Endothelial cell of umbilical vein (primary cell): ENCODE results near the gene DHX35. TPM values are rescaled to one million over a fixed set of nuclear protein-coding genes. Genes with fewer than 3 reads are reported as not detected.

Source experiments
- BruUV-seq: library from RNA; stranded (reverse); fragments of 400-500 nt; replicated peaks from 2 replicates; lab custom pipeline; 2021; lab: Mats Ljungman, UMichigan
- CTCF ChIA-PET: fragments of 300-600, 350-600 bp; sonication (Branson Sonifier 250); formaldehyde crosslinking; loops from one replicate; lab custom pipeline; 2021; ENCODE audit warnings: antibody characterized with exemption, inconsistent platforms; lab: Charles Lee
- POLR2A ChIA-PET: fragments of 300-600, 350-600 bp; sonication (Branson Sonifier 250); formaldehyde crosslinking; loops from one replicate; lab custom pipeline; 2021; ENCODE audit warnings: antibody characterized with exemption, inconsistent platforms; lab: Charles Lee
- DNase-seq: peaks from one replicate; pipeline ENCODE4 v3.0.0-alpha.2; 2011; ENCODE audit warnings: low read depth, low spot score
- FAIRE-seq: peaks from 2 replicates; lab custom pipeline; 2011; peaks lifted over from hg19 to GRCh38; lab: Jason Lieb, UNC
- H2AFZ ChIP-seq: 2 replicates; pipeline ENCODE4 v1.6.0; 2012; ENCODE audit warnings: low read depth, low read length, control low read depth, inconsistent platforms
- H3K27ac ChIP-seq: 2 replicates; pipeline ENCODE4 v1.5.1; 2011; ENCODE audit warnings: low read depth, mild to moderate bottlenecking, control low read depth, low read length, moderate library complexity; ENCODE audit not compliant: insufficient read depth
- H3K27me3 ChIP-seq, 2 experiments: 2 replicates each; pipeline versions ENCODE4 v1.6.0 to v1.6.1; 2011; ENCODE audit warnings: low read length in 2 of 2, mixed read lengths in 1 of 2; ENCODE audit not compliant: control insufficient read depth in 2 of 2, insufficient read depth in 2 of 2
- H3K36me3 ChIP-seq, 2 experiments: 2 replicates in 1 of 2; 3 replicates in 1 of 2; pipeline ENCODE4 v1.5.1; 2011; ENCODE audit warnings: low read length in 2 of 2, mild to moderate bottlenecking in 1 of 2, moderate library complexity in 1 of 2; ENCODE audit not compliant: control insufficient read depth in 2 of 2, insufficient read depth in 2 of 2; ENCODE audit errors: extremely low read depth in 1 of 2
- H3K4me1 ChIP-seq: 3 replicates; pipeline ENCODE4 v1.5.1; 2011; ENCODE audit warnings: mild to moderate bottlenecking, low read length; ENCODE audit not compliant: control insufficient read depth, insufficient read depth; ENCODE audit errors: extremely low read depth
- H3K4me2 ChIP-seq: 2 replicates; pipeline ENCODE4 v1.6.1; 2011; ENCODE audit warnings: low read length, control low read depth, mixed read lengths; ENCODE audit not compliant: insufficient read depth
- H3K4me3 ChIP-seq, 3 experiments: fragments of 200-600 bp in 1 of 3; sonication (generic), shearing (Covaris generic) in 1 of 3; replicated peaks in 1 of 3; 2 replicates each; pipeline ENCODE4 v1.5.1; 2011 to 2016; ENCODE audit warnings: control low read depth in 3 of 3, low read length in 3 of 3, mild to moderate bottlenecking in 2 of 3, inconsistent platforms in 1 of 3, low read depth in 1 of 3, moderate library complexity in 1 of 3; ENCODE audit not compliant: insufficient read depth in 1 of 3
- H3K79me2 ChIP-seq: 2 replicates; pipeline ENCODE4 v1.6.0; 2012; ENCODE audit warnings: low read length, inconsistent platforms; ENCODE audit not compliant: control insufficient read depth, insufficient read depth
- H3K9ac ChIP-seq: replicated peaks from 2 replicates; pipeline ENCODE3; 2011; ENCODE audit warnings: low read length, control low read depth; ENCODE audit not compliant: insufficient read depth; ENCODE audit errors: extremely low read depth
- H3K9me1 ChIP-seq: replicated peaks from 3 replicates; pipeline ENCODE4 v1.6.0; 2011; ENCODE audit warnings: mild to moderate bottlenecking, low read length; ENCODE audit not compliant: control insufficient read depth, insufficient read depth; ENCODE audit errors: extremely low read depth
- H3K9me3 ChIP-seq: replicated peaks from 2 replicates; pipeline ENCODE4 v1.5.1; 2012; ENCODE audit warnings: low read length, inconsistent platforms; ENCODE audit not compliant: control insufficient read depth, insufficient read depth
- H4K20me1 ChIP-seq: replicated peaks from 2 replicates; pipeline ENCODE3; 2011; ENCODE audit warnings: mild to moderate bottlenecking, low read length; ENCODE audit not compliant: control insufficient read depth, insufficient read depth; ENCODE audit errors: extremely low read depth
- CTCF ChIP-seq, 2 donors: IDR thresholded peaks; 1 replicate in 1 of 2; 2 replicates in 1 of 2; pipeline ENCODE4 v1.5.1; 2011; ENCODE audit warnings: low read length in 2 of 2, mild to moderate bottlenecking in 2 of 2, moderate library complexity in 2 of 2, control low read depth in 1 of 2, inconsistent platforms in 1 of 2, low read depth in 1 of 2; ENCODE audit not compliant: insufficient read depth in 1 of 2; ENCODE audit errors: extremely low read depth in 1 of 2
- FOS ChIP-seq: IDR thresholded peaks from 2 replicates; pipeline ENCODE4 v1.6.1; 2011; ENCODE audit warnings: mild to moderate bottlenecking, low read length, moderate library complexity, borderline replicate concordance; ENCODE audit not compliant: insufficient read depth
- GATA2 ChIP-seq: IDR thresholded peaks from 2 replicates; pipeline ENCODE4 v1.7.0; 2011; ENCODE audit warnings: low read depth, mild to moderate bottlenecking, moderate library complexity, mixed read lengths, low read length; ENCODE audit not compliant: insufficient read length, insufficient read depth
- JUN ChIP-seq: IDR thresholded peaks from 2 replicates; pipeline ENCODE4 v1.6.1; 2011; ENCODE audit warnings: borderline replicate concordance, low read depth; ENCODE audit not compliant: insufficient read length, insufficient read depth
- MAX ChIP-seq: IDR thresholded peaks from 2 replicates; pipeline ENCODE4 v1.6.1; 2011; ENCODE audit not compliant: insufficient read depth, insufficient read length
- MYC ChIP-seq: IDR thresholded peaks from one replicate; pipeline ENCODE4 v1.6.1; 2011; ENCODE audit warnings: mild to moderate bottlenecking, low read depth, low read length
- POLR2A ChIP-seq: IDR thresholded peaks from 2 replicates; pipeline ENCODE4 v1.6.1; 2012; ENCODE audit warnings: low read depth, mild to moderate bottlenecking, control low read depth, low read length
- POLR2AphosphoS5 ChIP-seq: IDR thresholded peaks from 2 replicates; pipeline ENCODE4 v1.6.1; 2012; ENCODE audit warnings: low read depth, mild to moderate bottlenecking, control low read depth, low read length, moderate library complexity; ENCODE audit not compliant: insufficient read depth
- dilution Hi-C: fragments of 300-500 bp; cut with MboI; formaldehyde crosslinking; loops from one replicate; pipeline ENCODE4 v1.15.0; 2019; ENCODE audit warnings: low sequenced_read_pairs; ENCODE audit not compliant: extremely low pct_ligation_motif_present
- intact Hi-C: fragments of 100-400 bp; cut with micrococcal nuclease; formaldehyde crosslinking; loops from one replicate; pipeline ENCODE4 v1.10.0; 2022
- polyA plus RNA-seq, 4 experiments: library from polyadenylated mRNA; depleted of rRNA in 3 of 4; stranded (reverse) in 3 of 4; unstranded in 1 of 4; fragments of >200 nt; gene quantifications; 2 replicates each; pipeline versions ENCODE4 v1.2.1 to v1.2.3, GENCODE V29; 2011 to 2012; ENCODE audit warnings: missing spikeins in 1 of 4
- total RNA-seq: library from RNA; stranded (reverse); gene quantifications from 2 replicates; pipeline ENCODE4 v1.2.3, GENCODE V29; 2021

Gene DHX35
- total and polyA plus RNA-seq, 2 donors (not counting 3 experiments of a cell fraction or from before 2014, with no cell fraction given): 10.0 to 13.0 TPM

GRCh38 chr20:38941726-38942389 is 20.3 kb upstream of the DHX35 start:
- no peak for TF ChIP-seq FOS
- no peak for TF ChIP-seq MYC
- no peak for TF ChIP-seq GATA2
- TF ChIP-seq CTCF (IDR thresholded peaks at IDR 0.05; ENCODE audit: extremely low read depth in 1 of 2, insufficient read depth in 1 of 2, low read depth in 1 of 2, low read length in 2 of 2): no peak
- TF ChIP-seq POLR2AphosphoS5: no peak
- TF ChIP-seq JUN: no peak
- TF ChIP-seq POLR2A: no peak
- no peak for TF ChIP-seq MAX
- Histone ChIP-seq H3K9me3 (no peaks in the 10 kb centered on the region), H3K9me1 (no peaks in the 10 kb centered on the region), H3K36me3 (peaks cover 0 to 23% of the 10 kb centered on the region in 2 experiments), H4K20me1 (no peaks in the 10 kb centered on the region), H3K79me2 (peaks cover 86% of the 10 kb centered on the region), H2AFZ (no peak overlapping the region), H3K27ac (no peak overlapping the region), H3K4me1 (peaks cover 7% of the 10 kb centered on the region), H3K4me3 (no peak overlapping the region), H3K4me2 (no peak overlapping the region), H3K27me3 (no peaks in the 10 kb centered on the region), H3K9ac (no peak overlapping the region)
- FAIRE-seq: no peak
- DNase-seq: no peak
- BruUV-seq: no TSS peak
- ChIA-PET POLR2A (no interaction called here), CTCF (interaction anchor here (1.1 to 1.7 kb wide), 4 partner anchors 14 to 53 kb away, joined by 3 to 6 read pairs (median 4); partner anchors contain the start of genes DHX35 and FAM83D)
- intact Hi-C loops (no loop called here), dilution Hi-C loops (no loop called here)
